Panc1 (cell line): ENCODE measurements around the gene CLDN4.

Source experiments
- POLR2AphosphoS5 ChIP-seq: IDR thresholded peaks from 2 replicates; pipeline ENCODE4 v1.6.1; 2012; ENCODE audit warnings: mild to moderate bottlenecking, low read depth, low read length, moderate library complexity
- TF ChIP-seq, protein P1 (sequence below): fragments of 450-650 bp; IDR thresholded peaks from 2 replicates; pipeline ENCODE4 v1.5.1; 2017; ENCODE audit warnings: mild to moderate bottlenecking

DNA sequence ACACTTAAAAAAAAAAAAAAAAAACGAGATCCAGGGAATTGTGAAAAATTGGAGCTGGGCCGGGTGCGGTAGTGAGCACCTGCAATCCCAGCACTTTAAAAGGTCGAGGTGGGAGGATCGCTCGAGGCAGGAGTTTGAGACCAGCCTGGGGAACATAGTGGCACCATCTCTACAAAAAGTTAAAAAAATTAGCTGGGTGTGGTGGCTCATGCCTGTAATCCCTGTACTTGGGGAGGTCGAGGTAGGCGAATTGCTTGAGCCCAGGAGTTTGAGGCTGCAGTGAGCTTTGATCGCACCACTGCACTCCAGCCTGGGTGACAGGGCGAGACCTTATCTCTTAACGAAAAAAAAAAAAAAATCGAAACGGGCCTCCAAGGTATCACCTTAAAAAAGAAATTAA lies 2.0 kb downstream of the CLDN4 start:
- TF ChIP-seq, protein P1, sequence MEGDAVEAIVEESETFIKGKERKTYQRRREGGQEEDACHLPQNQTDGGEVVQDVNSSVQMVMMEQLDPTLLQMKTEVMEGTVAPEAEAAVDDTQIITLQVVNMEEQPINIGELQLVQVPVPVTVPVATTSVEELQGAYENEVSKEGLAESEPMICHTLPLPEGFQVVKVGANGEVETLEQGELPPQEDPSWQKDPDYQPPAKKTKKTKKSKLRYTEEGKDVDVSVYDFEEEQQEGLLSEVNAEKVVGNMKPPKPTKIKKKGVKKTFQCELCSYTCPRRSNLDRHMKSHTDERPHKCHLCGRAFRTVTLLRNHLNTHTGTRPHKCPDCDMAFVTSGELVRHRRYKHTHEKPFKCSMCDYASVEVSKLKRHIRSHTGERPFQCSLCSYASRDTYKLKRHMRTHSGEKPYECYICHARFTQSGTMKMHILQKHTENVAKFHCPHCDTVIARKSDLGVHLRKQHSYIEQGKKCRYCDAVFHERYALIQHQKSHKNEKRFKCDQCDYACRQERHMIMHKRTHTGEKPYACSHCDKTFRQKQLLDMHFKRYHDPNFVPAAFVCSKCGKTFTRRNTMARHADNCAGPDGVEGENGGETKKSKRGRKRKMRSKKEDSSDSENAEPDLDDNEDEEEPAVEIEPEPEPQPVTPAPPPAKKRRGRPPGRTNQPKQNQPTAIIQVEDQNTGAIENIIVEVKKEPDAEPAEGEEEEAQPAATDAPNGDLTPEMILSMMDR: no peak
- TF ChIP-seq POLR2AphosphoS5: no peak
